HCT116 (cell line): ENCODE results near the gene CLIC4. TPM values are rescaled to one million over a fixed set of nuclear protein-coding genes. Genes with fewer than 3 reads are reported as not detected.

Experiments
- ATAC-seq: fragments of 200-7000 bp; cut with Tn5 transposase; 2 replicates; pipeline ENCODE4 v1.9.1; 2020; ENCODE audit warnings: mild to moderate bottlenecking, moderate library complexity
- BruUV-seq: library from RNA; stranded (reverse); fragments of 400-500 nt; replicated peaks from 2 replicates; lab custom pipeline; 2021; lab: Mats Ljungman, UMichigan
- CTCF ChIA-PET: fragments of 300-600 bp; sonication (Branson Sonifier 250); formaldehyde crosslinking; loops from one replicate; lab custom pipeline; 2021; ENCODE audit warnings: antibody characterized with exemption; lab: Charles Lee
- POLR2A ChIA-PET: fragments of 300-600, 350-600 bp; sonication (Branson Sonifier 250); formaldehyde crosslinking; loops from one replicate; lab custom pipeline; 2021; ENCODE audit warnings: antibody characterized with exemption; lab: Charles Lee
- RAD21 ChIA-PET, 2 experiments: fragments of 300-600 bp; sonication (Branson Sonifier 250); formaldehyde crosslinking; loops; one replicate each; lab custom pipeline; 2023; ENCODE audit warnings: low total read pairs in 2 of 2; ENCODE audit not compliant: uncharacterized antibody in 2 of 2, unreplicated experiment in 2 of 2, low non-redundant PET in 1 of 2; lab: Charles Lee
- DNase-seq: peaks from one replicate; pipeline ENCODE4 v3.0.0-alpha.2; 2010; ENCODE audit warnings: low read depth, low spot score
- H2AFZ ChIP-seq: fragments of 200-600 bp; shearing (Covaris generic), sonication (generic); 2 replicates; pipeline ENCODE4 v1.6.1; 2017; ENCODE audit warnings: low read depth, mixed run types, mixed read lengths, antibody characterized with exemption, low read length; ENCODE audit not compliant: poor library complexity, severe bottlenecking
- H3K27ac ChIP-seq: 2 replicates; pipeline ENCODE4 v1.5.1; 2012; ENCODE audit warnings: low read depth, low read length
- H3K27me3 ChIP-seq: fragments of 200-600 bp; sonication (generic); 2 replicates; pipeline ENCODE4 v1.6.1; 2016; ENCODE audit warnings: mixed run types, low read length, mixed read lengths; ENCODE audit not compliant: insufficient read depth
- H3K36me3 ChIP-seq, 2 experiments: fragments of 200-500 bp in 1 of 2; fragments of 200-600 bp in 1 of 2; sonication (Bioruptor generic) in 1 of 2; sonication (generic) in 1 of 2; 2 replicates each; pipeline versions ENCODE4 v1.5.1 to v1.6.1; 2014 to 2016; ENCODE audit warnings: low read length in 2 of 2, inconsistent platforms in 1 of 2, mixed read lengths in 1 of 2, mixed run types in 1 of 2; ENCODE audit not compliant: insufficient read depth in 2 of 2, control insufficient read depth in 1 of 2
- H3K4me1 ChIP-seq, 2 experiments: fragments of 200-600 bp in 1 of 2; sonication (generic) in 1 of 2; 2 replicates each; pipeline versions ENCODE4 v1.5.1 to v1.6.1; 2012 to 2017; ENCODE audit warnings: low read length in 2 of 2, inconsistent platforms in 1 of 2, mild to moderate bottlenecking in 1 of 2, mixed read lengths in 1 of 2, mixed run types in 1 of 2, moderate library complexity in 1 of 2; ENCODE audit not compliant: insufficient read depth in 2 of 2, control insufficient read depth in 1 of 2
- H3K4me2 ChIP-seq: fragments of 200-600 bp; sonication (generic); 2 replicates; pipeline ENCODE4 v1.6.1; 2017; ENCODE audit warnings: mixed run types, low read length, mixed read lengths
- H3K4me3 ChIP-seq, 2 experiments: fragments of 200-600 bp in 1 of 2; sonication (generic) in 1 of 2; replicated peaks in 1 of 2; 2 replicates each; pipeline ENCODE4 v1.5.1; 2011 to 2016; ENCODE audit warnings: low read length in 2 of 2, control low read depth in 1 of 2, low read depth in 1 of 2, mild to moderate bottlenecking in 1 of 2, mixed read lengths in 1 of 2, mixed run types in 1 of 2
- H3K79me2 ChIP-seq: fragments of 200-600 bp; sonication (generic); 2 replicates; pipeline ENCODE4 v1.6.1; 2017; ENCODE audit warnings: mild to moderate bottlenecking, mixed run types, low read length, moderate library complexity, mixed read lengths; ENCODE audit not compliant: insufficient read depth
- H3K9ac ChIP-seq: fragments of 200-600 bp; sonication (generic); 2 replicates; pipeline ENCODE4 v1.6.1; 2016; ENCODE audit warnings: low read length, mixed read lengths
- H3K9me2 ChIP-seq: fragments of 200-600 bp; sonication (generic), shearing (Covaris generic); 2 replicates; pipeline ENCODE4 v1.6.1; 2017; ENCODE audit warnings: mixed run types, mild to moderate bottlenecking, moderate library complexity; ENCODE audit not compliant: insufficient read depth
- H3K9me3 ChIP-seq, 2 experiments: fragments of 200-500 bp in 1 of 2; fragments of 200-600 bp in 1 of 2; sonication (Bioruptor generic) in 1 of 2; sonication (generic) in 1 of 2; 2 replicates each; pipeline ENCODE4 v1.6.1; 2014 to 2017; ENCODE audit warnings: low read length in 2 of 2, mixed read lengths in 2 of 2, inconsistent platforms in 1 of 2, low read depth in 1 of 2, mild to moderate bottlenecking in 1 of 2, mixed run types in 1 of 2, moderate library complexity in 1 of 2; ENCODE audit not compliant: control insufficient read depth in 1 of 2, insufficient read depth in 1 of 2
- H4K20me1 ChIP-seq: fragments of 200-600 bp; sonication (generic), shearing (Covaris generic); 2 replicates; pipeline ENCODE4 v1.6.1; 2017; ENCODE audit warnings: mixed run types, mild to moderate bottlenecking, moderate library complexity; ENCODE audit not compliant: insufficient read depth
- ELF1 ChIP-seq: IDR thresholded peaks from 2 replicates; pipeline ENCODE4 v1.6.1; 2012; ENCODE audit warnings: low read depth, borderline replicate concordance
- FOSL1 ChIP-seq: IDR thresholded peaks from 2 replicates; pipeline ENCODE4 v1.6.1; 2012; ENCODE audit warnings: low read depth
- JUND ChIP-seq: IDR thresholded peaks from 2 replicates; pipeline ENCODE4 v1.6.1; 2012
- POLR2A ChIP-seq: IDR thresholded peaks from 2 replicates; pipeline ENCODE4 v1.7.0; 2011; ENCODE audit warnings: borderline replicate concordance; ENCODE audit not compliant: insufficient read depth, insufficient read length; ENCODE audit errors: extremely low read depth
- RAD21 ChIP-seq: IDR thresholded peaks from 2 replicates; pipeline ENCODE4 v1.6.1; 2012; ENCODE audit warnings: low read depth, mild to moderate bottlenecking
- REST ChIP-seq: IDR thresholded peaks from 2 replicates; pipeline ENCODE4 v1.6.1; 2012; ENCODE audit warnings: low read depth
- SP1 ChIP-seq: IDR thresholded peaks from 2 replicates; pipeline ENCODE4 v1.6.1; 2012; ENCODE audit warnings: low read depth
- SRF ChIP-seq: IDR thresholded peaks from 2 replicates; pipeline ENCODE4 v1.6.1; 2012; ENCODE audit warnings: low read depth
- TCF7L2 ChIP-seq: IDR thresholded peaks from 2 replicates; pipeline ENCODE4 v1.7.0; 2011; ENCODE audit warnings: borderline replicate concordance, inconsistent platforms; ENCODE audit not compliant: insufficient read depth, insufficient read length; ENCODE audit errors: extremely low read depth
- YY1 ChIP-seq: IDR thresholded peaks from 2 replicates; pipeline ENCODE4 v1.6.1; 2011; ENCODE audit warnings: low read length, low read depth, moderate library complexity, mild to moderate bottlenecking; ENCODE audit not compliant: insufficient replicate concordance; ENCODE audit errors: extremely low read depth
- ZBTB33 ChIP-seq: IDR thresholded peaks from 2 replicates; pipeline ENCODE4 v1.6.1; 2011; ENCODE audit warnings: mild to moderate bottlenecking, low read length, moderate library complexity; ENCODE audit not compliant: insufficient replicate concordance; ENCODE audit errors: extremely low read depth
- ZNF274 ChIP-seq: fragments of 200-500 bp; sonication (Bioruptor generic); IDR thresholded peaks from 2 replicates; pipeline ENCODE4 v1.6.1; 2014; ENCODE audit warnings: mild to moderate bottlenecking, low read depth, low read length, inconsistent platforms
- intact Hi-C: fragments of 100-400 bp; cut with micrococcal nuclease; formaldehyde crosslinking; loops from 2 replicates; pipeline ENCODE4 v1.10.0; 2022
- total RNA-seq: library from RNA; stranded (reverse); gene quantifications from one replicate; pipeline ENCODE4 v1.2.1, GENCODE V29; 2021; ENCODE audit not compliant: unreplicated experiment

Gene CLIC4
- total RNA-seq, 1 experiment from 2014 or later: 77.2 TPM

- peaks cover 44% of the 10 kb centered on the region for H3K79me2 ChIP-seq
- DNase-seq (no peak), ATAC-seq (no peak)
- H3K27ac ChIP-seq: no peak overlapping the region
- H4K20me1 ChIP-seq: no peaks in the 10 kb centered on the region; the same call in 1 of the 2 replicates
- H3K4me1 ChIP-seq: peaks cover 4% of the 10 kb centered on the region in 2 experiments; a peak in 3 of 4 replicates
- ChIA-PET CTCF (no interaction called here), RAD21 (no interaction called here), POLR2A (interaction anchor here (1.9 kb wide), 1 partner anchor 10 kb away, joined by 4 read pairs; no protein-coding TSS in a partner anchor)
- no peak overlapping the region for H3K9ac ChIP-seq
- no peak overlapping the region for H3K4me2 ChIP-seq
- no peak overlapping the region for H2AFZ ChIP-seq
- H3K4me3 ChIP-seq: no peak overlapping the region
- no peaks in the 10 kb centered on the region for H3K27me3 ChIP-seq
- BruUV-seq: no TSS peak
- no peaks in the 10 kb centered on the region for H3K9me2 ChIP-seq
- H3K36me3 ChIP-seq: no peaks in the 10 kb centered on the region
- no peak for TF ChIP-seq FOSL1
- no peak for TF ChIP-seq POLR2A
- TF ChIP-seq JUND: no peak
- no peak for TF ChIP-seq SP1
- TF ChIP-seq ELF1: no peak
- TF ChIP-seq YY1: no peak
- no peak for TF ChIP-seq TCF7L2
- no peak for TF ChIP-seq ZNF274
- TF ChIP-seq SRF: no peak
- no peak for TF ChIP-seq ZBTB33
- no peak for TF ChIP-seq REST
- TF ChIP-seq RAD21: no peak
- no peaks in the 10 kb centered on the region for H3K9me3 ChIP-seq
- intact Hi-C loops: no loop called here
Observed at GRCh38 chr1:24761582-24761981, 16.3 kb downstream of the CLIC4 start.
